Loucy (cell line): ENCODE data around the gene SOX1.

Source experiments
- CTCF ChIP-seq: fragments of 200-600 bp; sonication (generic); conservative IDR thresholded peaks from 2 replicates; pipeline ENCODE4 v1.5.1; 2014; ENCODE audit warnings: mild to moderate bottlenecking, antibody characterized with exemption, low read length
- EZH2phosphoT487 ChIP-seq: fragments of 200-600 bp; IDR thresholded peaks from 2 replicates; pipeline ENCODE4 v1.6.1; 2018; ENCODE audit warnings: antibody characterized with exemption, mild to moderate bottlenecking, moderate library complexity, borderline replicate concordance

GRCh38 chr13:112083971-112084370 lies 17.0 kb downstream of the SOX1 start:
- TF ChIP-seq CTCF (no peak), EZH2phosphoT487 (no peak)
